ENCODE data around the gene METTL16.

The METTL16 gene

GRCh38 chr17:2385240-2386210 is 126.2 kb downstream of the METTL16 start:
- DNase-seq (ENCODE audit: low spot score) = no peak
- no peak for FAIRE-seq

GRCh38 chr17:2384439-2385127 is 127.1 kb downstream of the METTL16 start:
- FAIRE-seq = no peak
- no peak for DNase-seq (ENCODE audit: low spot score)

GRCh38 chr17:2383628-2384167 is 128.0 kb downstream of the METTL16 start:
- FAIRE-seq (no peak), DNase-seq (ENCODE audit: low spot score) (no peak)

DNA sequence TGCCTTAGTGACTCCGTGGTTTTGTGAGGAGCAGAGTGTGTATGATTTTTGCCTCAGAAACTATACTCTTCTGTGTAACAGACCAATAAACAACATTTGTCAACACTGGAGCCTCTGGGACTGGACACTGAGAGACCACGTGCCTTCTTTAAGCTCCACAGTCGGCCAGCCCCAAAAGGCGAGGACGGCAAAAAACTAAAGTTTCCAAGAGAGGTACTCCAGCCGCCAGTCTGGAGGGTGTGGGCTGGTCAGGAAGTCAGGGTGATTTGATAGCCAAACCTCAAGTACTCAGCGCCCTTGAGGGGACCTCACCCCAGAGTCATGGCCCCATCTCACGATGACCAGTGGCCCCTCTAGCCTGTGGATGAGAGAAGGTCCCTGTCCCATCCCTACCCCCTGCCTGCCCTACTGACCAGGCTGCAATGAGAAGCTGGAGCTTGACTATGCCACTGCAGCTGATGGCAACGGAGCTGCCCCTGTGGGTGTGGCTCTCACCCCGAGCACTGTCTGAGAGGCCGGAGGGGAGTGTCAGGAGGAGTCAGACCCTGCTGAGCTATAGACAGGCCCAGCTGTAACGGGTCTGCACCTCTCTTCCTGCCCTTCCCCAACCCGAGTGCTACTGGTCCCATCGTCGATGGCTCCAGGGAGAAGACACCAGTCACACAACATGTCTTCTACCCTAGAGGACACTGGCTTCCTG is 130.6 kb downstream of the METTL16 start:
- no peak for DNase-seq (ENCODE audit: low spot score)
- no peak for FAIRE-seq

GRCh38 chr17:2380226-2380922 is 131.3 kb downstream of the METTL16 start:
- DNase-seq (ENCODE audit: low spot score) (no peak), FAIRE-seq (no peak)

DNA sequence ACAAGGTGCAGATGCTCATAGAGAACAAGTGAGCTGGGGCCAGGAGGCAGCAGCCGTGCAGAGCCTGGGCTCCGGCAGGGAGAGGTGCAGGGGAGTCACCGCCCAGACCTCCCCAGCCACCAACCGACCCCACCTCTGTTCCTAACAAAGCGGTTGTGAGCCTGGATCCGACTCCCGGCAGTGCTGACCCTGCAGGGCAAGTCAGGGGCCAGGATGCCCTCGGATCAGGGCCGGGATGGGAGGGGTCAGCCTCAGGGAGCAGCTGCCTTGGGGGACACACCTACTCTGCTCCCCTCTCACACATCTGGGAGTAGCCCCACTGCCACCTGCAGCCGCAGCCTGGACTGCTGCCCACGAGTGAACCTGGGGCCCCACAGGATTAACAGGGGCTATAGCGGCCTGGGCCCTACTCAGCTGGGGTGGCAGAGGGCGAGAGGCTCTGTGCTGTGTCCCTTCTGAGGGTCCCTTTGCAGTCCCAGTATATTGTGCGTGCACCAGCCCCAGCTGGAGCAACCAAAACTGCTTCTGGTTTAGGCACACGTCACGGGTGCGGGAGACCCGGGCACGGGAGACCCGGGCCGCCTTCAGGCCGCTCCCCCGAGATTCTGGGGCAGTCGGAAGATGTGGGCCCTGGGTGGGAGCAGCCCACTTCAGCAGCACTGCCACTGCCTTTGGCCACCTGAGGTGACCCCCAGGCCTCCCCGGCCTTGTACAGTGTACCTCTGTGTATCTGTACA is 132.0 kb downstream of the METTL16 start:
- no peak for FAIRE-seq
- DNase-seq (ENCODE audit: low spot score) = no peak

DNA sequence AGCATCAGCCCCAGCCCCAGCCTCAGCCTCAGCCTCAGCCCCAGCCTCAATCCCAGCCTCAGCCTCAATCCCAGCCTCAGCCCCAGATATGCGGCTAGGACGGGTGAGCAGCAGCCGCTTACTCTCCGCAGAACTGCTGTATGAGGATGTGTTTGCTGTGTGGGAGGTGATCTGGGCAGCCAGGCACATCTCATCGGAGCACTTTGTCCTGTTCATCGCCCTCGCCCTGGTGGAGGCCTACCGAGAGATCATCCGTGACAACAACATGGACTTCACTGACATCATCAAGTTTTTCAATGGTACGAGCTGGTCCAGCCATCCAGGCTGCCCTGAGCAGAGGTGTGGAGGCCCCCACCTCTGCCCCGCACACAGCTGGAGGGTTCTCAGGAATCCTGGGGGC is 132.8 kb downstream of the METTL16 start:
- FAIRE-seq (no peak), DNase-seq (ENCODE audit: low spot score) (no peak)

DNA sequence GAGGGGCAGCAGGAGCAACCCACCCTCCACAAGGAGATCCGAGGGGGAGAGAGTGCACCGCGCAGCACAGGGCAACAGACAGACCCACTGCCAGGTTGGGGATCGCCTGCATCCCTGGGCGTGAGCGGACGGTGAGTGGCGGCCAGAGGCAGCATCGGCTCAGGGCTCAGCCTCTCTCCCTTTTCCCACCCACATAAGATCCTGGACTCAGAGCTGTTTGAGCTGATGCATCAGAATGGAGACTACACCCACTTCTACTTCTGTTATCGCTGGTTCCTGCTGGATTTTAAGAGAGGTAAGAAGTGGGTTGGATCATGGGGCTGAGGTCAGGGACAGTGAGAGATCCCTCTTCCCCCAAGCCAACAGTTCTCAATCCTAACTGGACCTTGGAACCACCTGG is 134.0 kb downstream of the METTL16 start:
- DNase-seq (ENCODE audit: low spot score) = no peak
- no peak for FAIRE-seq

DNA sequence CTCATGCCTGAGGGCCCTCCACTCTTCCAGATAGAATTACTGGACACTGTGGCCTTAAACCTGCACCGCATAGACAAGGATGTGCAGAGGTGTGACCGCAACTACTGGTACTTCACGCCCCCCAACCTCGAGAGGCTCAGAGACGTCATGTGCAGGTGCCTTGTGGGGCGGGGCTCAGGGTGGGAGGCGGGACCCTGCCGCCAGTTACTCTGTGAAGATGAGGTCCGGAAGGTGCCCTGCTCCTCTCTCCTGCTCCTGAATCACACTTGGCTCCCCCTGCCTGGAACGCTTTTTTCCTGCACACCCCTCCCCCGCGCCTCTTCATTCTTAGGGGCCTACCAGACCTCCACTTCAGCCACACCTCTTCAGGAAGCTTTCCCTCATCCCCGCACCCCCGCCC is 135.6 kb downstream of the METTL16 start:
- no peak for DNase-seq (ENCODE audit: low spot score)
- no peak for FAIRE-seq

- FAIRE-seq (no peak), DNase-seq (ENCODE audit: low spot score) (no peak)
Measured at GRCh38 chr17:2375406-2375805, 136.3 kb downstream of the METTL16 start.

DNA sequence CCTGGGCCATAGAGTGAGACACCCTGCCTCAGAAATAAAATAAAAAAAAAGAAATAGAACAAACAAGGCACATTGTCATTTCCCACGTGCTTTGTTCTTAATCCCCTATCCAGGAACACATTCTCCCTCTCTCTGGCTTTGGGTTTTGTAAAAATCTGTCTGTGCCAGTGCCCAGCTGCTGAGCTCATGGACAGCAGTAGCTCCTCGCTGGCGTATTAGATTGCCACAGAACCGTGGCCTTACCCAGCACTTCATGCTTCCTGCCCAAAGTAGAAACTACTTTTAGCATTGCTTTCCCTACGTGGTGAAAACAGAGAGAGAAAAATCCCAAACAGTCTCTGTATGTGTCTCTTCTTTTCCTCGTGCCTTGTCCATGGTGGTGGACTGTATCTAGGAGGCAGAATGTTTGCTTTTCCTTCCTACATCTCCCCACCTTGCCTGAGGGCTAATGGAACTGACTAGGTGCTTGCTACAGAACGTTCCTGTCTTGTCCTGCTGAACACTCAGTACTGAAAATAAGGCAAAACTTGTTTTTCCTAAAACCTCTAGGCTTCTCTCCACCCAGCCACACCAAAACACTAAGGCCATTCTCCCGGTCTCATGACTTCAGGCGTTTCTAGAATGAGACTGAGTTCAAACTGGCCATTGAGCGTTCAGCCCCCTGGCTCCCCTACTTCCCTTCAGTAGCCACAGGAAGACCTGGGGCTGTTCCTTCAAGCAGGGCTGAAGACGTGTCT is 137.0 kb downstream of the METTL16 start:
- FAIRE-seq (no peak), DNase-seq (ENCODE audit: low spot score) (no peak)

DNA sequence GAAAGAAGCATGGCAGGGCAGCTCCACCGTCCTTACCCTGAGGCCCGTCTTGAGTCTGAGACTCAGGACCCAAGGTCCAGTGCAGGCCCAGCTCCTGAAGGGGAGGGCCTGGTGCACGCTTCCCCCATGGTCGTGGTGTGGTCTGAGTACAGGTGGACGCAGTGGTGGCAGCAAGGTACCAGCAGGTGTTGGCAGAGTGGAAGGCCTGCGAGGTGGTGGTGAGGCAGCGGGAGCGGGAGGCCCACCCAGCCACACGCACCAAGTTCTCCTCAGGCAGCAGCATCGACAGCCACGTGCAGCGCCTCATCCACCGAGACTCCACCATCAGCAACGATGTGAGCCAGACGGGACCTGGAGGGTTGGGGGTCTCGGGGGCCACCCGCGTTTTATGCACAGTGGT is 138.5 kb downstream of the METTL16 start:
- no peak for FAIRE-seq
- no peak for DNase-seq (ENCODE audit: low spot score)

DNA sequence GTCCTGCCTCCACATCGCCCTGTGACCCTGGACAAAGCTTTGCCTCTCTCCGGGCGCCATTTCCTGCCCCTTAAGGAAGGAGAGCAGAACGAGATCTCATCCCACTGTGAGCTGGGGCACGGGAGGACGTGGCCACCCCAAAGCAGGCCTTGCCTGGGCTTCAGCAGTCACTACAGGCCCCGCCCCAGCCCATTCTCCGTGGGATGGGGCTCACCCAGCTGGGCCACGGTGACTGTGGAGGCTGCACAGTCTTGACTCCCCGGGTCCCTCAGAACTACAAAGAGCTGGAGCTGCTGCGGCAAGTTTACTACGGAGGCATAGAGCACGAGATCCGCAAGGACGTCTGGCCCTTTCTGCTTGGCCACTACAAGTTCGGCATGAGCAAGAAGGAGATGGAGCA is 139.0 kb downstream of the METTL16 start:
- FAIRE-seq = no peak

DNA sequence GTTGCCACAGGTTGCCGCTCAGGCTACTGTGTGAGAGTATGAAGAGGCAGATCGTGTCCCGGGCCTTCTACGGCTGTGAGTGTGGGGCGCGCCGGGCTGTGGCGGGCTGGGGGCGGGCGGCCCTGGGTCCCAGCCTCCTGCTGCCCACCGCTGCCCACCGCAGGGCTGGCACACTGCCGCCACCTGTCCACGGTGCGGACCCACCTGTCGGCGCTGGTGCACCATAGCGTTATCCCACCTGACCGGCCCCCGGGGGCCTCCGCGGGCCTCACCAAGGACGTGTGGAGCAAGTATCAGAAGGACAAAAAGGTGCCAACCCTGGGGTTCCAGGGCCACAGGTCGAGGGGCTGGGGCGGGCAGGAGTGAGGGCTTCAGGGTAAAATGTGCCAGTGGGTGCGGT is 139.5 kb downstream of the METTL16 start:
- FAIRE-seq = no peak

More for the DNA sequence above, 139.0 kb downstream of the METTL16 start:
- no peak for DNase-seq (ENCODE audit: low spot score)

DNA sequence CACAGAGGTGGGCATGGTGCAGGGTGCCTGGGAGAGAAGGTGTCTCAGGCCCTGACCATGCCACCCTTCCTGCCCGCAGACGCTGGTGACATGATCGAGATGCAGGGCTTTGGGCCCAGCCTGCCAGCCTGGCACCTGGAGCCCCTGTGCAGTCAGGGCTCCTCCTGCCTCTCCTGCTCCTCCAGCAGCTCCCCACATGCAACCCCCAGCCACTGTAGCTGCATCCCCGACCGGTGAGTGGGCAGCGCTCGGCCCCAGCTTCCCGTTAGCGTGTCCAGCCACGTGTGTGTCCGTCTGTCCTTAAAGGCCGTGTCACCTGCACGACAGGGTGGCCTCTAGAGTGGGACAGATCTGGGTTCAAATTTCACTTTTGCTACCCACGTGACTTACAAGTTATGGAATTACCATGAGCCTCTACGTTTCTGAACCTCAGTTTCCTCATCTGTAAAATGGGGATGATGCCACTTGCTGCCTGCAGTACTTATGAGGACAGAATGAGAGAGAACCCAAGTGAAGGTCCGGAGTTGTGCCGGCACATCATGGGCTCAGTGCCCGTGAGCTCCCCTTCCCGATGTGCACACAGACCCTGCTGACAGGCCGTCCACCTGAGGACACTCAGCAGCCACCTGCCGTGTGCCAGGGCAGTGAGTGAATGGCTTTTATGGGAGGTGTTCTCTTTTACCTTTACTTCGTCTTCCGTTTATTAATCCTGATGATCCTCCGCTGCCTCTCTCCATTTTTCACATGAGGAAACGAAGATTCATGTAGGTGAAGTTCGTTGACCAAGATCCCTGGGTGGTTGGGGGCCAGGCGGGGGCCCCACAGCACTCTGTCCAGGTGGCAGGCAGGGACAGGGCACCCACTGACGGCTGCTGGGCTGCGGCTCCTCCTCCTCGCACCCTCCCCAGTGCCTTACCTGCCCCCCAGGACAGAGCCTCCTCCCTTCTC is 140.2 kb downstream of the METTL16 start:
- FAIRE-seq (no peak), DNase-seq (ENCODE audit: low spot score) (no peak)

More for the DNA sequence above, 139.5 kb downstream of the METTL16 start:
- no peak for DNase-seq (ENCODE audit: low spot score)

DNA sequence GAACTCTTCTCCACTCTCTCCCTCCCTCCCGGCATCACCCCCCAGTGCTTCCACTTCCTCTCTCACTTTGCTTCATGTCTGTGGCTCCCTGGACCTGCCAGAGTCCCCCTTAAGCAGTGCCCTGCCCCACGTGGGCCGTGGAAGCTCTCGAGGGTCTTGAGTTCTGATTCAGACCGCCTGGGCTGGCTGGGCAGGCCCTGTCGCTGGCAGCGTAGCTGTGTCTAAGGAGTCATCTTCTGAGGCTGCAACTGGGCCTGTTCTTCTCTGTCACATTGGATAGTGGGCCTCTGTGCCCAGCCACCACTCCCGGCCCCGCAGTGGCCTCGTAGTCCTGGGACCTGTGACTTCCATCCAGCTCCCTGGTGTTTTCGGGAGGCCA is 141.5 kb downstream of the METTL16 start:
- no peak for DNase-seq (ENCODE audit: low spot score)
- FAIRE-seq = no peak

DNA sequence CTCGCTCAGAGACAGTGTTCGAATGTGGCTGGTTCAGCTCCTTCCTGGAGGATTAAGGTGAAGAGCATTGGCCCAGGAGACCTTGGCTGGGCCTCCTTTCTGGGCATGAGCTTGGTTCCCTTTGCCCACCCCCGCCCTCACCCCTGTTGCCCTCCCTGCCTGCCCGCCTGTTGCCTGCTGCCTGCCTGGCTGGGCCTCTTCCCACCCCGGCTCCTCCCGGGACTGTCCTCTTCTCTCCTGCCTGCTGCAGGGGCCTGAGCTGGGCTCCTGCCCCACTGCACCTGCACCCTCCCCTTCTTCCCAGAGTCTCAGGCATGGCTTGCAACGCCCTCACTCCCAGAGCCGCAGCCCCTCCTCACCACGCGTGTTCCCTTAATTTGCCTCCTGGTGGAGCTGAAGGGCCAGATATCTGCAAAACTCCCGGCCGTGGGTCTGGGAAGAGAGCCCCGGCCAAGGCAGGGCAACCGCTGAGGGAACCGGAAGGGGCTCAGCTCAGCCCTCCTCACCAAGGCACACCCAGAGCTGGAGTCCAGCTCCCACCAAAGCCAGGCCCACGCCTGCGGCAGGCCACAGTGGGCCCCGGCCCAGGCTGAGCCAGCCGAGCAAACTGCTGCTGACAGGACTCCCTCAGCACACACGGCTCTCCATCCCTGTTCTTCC is 142.0 kb downstream of the METTL16 start:
- FAIRE-seq = no peak
- no peak for DNase-seq (ENCODE audit: low spot score)

DNA sequence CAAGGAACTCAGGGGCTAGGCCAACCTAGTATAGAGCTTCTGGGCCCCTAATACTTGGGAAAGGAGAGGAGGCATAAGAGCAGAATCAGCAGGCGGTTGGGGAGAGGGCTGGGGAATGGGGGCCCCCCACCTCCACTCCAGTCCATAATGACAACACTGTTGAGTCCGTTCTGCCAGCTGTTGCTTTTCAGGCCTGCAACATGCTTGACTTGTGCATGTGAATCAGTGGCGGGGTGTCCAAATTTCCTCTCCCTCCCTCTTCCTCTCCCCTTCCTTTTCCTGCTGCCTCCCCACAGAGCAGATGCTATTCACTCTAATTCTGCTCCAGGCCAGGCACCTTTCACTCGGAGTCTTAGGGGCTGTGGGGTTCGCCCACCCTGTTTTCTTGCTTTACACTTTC is 142.6 kb downstream of the METTL16 start:
- FAIRE-seq (no peak), DNase-seq (ENCODE audit: low spot score) (no peak)
